DOHH2 (cell line): ENCODE data around the gene RARB.

Experiments
- CTCF ChIP-seq: fragments of 200-600 bp; sonication (generic); IDR thresholded peaks from one replicate; pipeline ENCODE4 v1.5.1; 2014; ENCODE audit warnings: antibody characterized with exemption, mild to moderate bottlenecking, low read depth, low read length; ENCODE audit not compliant: poor library complexity, severe bottlenecking
- EZH2phosphoT487 ChIP-seq: fragments of 200-600 bp; sonication (generic); IDR thresholded peaks from 2 replicates; pipeline ENCODE4 v1.6.1; 2017; ENCODE audit warnings: borderline replicate concordance, mild to moderate bottlenecking, antibody characterized with exemption, low read length, moderate library complexity, mixed read lengths

- TF ChIP-seq EZH2phosphoT487 (no peak), CTCF (no peak)
Observed at GRCh38 chr3:25511972-25512721, 84.1 kb downstream of the RARB start.
